Choroid plexus epithelial cell (primary cell): ENCODE measurements around the gene ARID4A.
A peak's percentile ranks its signal among the peaks of the same experiment; 100 is the strongest.

ENCODE experiments used
- DNase-seq: peaks from one replicate; pipeline ENCODE4 v3.0.0-alpha.2; 2010; ENCODE audit warnings: low read depth
- H3K4me3 ChIP-seq: 2 replicates; pipeline ENCODE4 v1.5.1; 2011; ENCODE audit warnings: low read depth, mild to moderate bottlenecking, control low read depth, low read length, moderate library complexity
- TF ChIP-seq, protein P1 (sequence below): conservative IDR thresholded peaks from 2 replicates; pipeline ENCODE4 v1.5.1; 2011; ENCODE audit warnings: low read depth, mild to moderate bottlenecking, control low read depth, inconsistent platforms, low read length, moderate library complexity

Gene ARID4A

DNA sequence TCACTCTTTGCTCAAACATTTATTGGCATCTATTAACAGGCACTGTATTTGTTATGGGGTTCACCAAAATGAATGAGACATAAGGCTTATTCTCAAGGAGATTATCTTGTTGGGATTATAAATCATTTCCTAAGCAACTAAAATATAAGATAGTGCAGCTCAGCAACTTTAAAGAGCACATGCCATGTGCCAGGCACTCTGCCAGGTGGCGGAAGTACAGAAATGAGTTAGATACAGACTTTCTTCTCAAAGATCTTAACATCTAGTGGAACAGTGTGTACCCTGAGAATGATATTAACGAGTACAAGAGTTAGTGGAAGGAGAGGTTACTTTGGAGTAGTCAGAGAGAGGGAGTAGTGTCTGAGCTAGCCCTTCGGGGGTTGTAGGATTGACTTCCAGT, 68.9 kb downstream of the ARID4A start:
- peak; percentile 9 for DNase-seq
- no peak overlapping the region for H3K4me3 ChIP-seq
- TF ChIP-seq, protein P1, sequence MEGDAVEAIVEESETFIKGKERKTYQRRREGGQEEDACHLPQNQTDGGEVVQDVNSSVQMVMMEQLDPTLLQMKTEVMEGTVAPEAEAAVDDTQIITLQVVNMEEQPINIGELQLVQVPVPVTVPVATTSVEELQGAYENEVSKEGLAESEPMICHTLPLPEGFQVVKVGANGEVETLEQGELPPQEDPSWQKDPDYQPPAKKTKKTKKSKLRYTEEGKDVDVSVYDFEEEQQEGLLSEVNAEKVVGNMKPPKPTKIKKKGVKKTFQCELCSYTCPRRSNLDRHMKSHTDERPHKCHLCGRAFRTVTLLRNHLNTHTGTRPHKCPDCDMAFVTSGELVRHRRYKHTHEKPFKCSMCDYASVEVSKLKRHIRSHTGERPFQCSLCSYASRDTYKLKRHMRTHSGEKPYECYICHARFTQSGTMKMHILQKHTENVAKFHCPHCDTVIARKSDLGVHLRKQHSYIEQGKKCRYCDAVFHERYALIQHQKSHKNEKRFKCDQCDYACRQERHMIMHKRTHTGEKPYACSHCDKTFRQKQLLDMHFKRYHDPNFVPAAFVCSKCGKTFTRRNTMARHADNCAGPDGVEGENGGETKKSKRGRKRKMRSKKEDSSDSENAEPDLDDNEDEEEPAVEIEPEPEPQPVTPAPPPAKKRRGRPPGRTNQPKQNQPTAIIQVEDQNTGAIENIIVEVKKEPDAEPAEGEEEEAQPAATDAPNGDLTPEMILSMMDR: no peak

DNA sequence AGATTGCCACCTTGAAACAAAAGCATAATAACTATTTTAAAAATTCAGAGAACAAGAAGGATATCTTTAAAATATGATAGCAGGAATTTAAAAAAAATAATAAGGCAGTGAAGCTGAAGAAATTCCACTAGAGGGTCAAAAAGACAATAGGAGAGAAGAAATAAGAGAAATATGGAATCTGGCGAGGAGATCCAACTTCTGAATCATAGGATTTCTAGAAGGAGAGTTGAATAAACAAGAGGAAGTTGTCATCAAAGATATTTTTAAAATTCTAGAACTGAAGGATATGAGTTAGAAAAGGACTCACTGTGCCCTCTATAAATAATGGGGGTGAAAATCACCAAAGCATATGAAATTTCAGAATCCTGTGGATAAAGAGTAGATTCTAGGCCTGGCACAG, 70.6 kb downstream of the ARID4A start:
- no peak for DNase-seq
- TF ChIP-seq, protein P1: no peak
- no peak overlapping the region for H3K4me3 ChIP-seq

DNA sequence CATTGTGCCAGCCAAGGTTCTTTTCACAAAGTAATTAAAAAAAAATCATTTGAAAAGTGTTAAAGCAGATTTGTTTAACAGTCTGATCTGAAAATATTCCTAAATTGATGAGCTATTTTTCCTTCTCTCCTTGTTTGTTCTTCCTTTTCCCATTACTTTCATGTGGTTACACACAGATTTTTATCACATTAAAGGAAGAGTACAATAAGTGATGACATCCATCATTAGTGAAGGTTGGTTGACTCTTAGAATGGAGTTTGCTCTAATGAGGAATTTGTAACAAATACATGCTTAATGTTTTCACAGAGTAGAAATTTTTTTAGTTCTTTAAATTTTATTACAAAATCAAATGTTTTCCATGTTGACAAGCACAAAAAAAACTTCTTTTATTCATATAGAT, 78.4 kb downstream of the ARID4A start:
- DNase-seq: no peak
- no peak overlapping the region for H3K4me3 ChIP-seq
- TF ChIP-seq, protein P1: no peak

DNA sequence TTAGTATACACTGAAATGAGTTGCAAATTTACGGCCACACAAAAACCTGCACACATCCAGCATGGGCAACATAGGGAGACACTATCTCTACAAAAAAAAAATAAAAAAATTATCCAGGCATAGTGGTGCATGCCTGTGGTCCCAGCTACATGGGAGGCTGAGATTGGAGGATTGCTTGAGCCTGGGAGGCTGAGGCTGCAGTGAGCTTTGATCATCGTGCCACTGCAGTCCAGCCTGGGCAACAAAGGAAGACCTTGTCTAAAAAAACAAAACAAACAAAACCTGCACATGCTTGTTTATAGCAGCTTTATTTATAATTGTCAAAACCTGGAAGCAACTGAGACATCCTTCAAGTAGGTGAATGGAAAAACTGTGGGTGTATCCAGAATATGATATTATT, 92.5 kb downstream of the ARID4A start:
- TF ChIP-seq, protein P1: no peak
- DNase-seq: no peak
- no peak overlapping the region for H3K4me3 ChIP-seq

DNA sequence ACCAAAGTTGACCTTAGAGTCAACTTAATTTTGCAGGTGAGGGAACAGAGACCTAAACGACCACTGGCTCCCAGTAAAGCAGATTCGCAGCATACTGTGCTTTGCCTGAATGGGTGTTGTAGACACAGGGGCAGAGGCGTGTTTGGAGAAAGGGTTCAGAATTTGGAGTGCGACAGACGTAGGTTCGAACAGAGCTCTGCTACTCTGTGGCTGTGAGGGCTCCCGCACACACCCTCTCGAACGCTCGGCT, 97.1 kb downstream of the ARID4A start:
- TF ChIP-seq, protein P1: no peak
- peak overlapping the region; percentile 60 for H3K4me3 ChIP-seq
- no peak for DNase-seq

DNA sequence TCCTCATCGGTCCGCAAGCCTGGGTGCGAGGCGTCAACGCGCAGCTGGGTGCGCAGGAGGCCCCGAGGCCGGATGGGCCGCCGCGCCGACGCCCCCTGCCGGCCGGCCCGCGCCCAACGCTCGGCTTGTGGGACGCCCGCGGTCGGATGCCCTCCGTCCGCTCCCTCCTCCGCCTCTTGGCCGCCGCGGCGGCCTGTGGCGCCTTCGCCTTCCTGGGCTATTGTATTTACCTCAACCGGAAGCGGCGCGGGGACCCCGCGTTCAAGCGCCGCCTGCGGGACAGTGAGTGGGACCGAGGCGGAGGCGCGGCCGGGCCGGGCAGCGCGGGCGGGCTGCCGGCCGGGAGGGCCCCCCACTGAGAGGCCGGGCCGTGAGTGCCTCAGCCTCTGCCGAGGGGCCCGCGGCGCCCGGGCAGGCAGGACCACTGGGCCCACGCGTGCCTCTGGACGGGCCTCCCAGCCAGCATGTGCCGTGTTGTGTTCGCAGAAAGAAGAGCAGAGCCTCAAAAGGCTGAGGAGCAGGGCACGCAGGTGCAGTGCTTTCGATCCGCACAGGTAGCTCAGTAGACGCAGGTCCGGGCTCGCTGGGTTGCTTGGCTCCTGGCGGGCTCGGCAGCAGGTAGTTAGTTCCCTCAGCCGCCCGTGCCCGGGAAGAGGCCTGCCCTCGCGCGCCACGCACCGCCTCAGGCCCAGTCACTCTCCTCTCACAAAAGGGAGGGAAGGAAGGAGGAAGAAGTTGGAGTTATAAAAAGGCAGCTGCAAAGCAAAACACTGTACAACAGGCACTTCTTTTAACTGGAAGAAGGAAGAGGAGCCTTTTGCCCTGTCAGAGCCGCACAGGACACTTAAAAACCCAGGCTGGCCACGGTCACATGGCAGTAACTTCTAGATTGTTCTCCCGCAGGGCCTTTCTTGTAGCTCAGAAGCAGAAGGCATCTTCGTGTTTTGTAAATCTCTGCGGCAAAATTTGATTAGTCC, 97.7 kb downstream of the ARID4A start, which contains the start of gene TOMM20L:
Gene TOMM20L (plus strand): TSS at position 119 of the 977 bp plus-strand sequence. CDS start 28 bp downstream, at position 147.
- peak within 1 kb of the TSS; percentile 60 for H3K4me3 ChIP-seq
- TF ChIP-seq, protein P1: no peak
- DNase-seq: peak; percentile 55

DNA sequence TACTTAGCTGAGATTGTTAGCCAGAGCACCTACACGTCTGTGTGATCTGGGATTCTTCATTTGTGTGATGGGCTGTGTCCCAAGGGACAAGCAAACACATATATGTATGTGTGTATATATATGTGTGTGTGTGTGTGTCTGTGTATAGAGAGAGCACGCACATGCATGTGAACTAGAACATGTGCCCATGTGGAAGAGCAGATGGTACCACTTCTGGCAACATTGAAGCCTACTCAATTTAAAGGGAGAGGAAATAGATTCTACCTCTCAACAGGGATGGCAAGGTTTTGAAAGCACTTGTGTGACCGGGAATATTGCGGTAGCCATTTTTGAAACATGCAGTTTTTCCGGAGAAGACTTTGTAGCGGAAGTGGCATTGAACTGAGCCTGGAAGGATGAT, 98.8 kb downstream of the ARID4A start:
- TF ChIP-seq, protein P1: no peak
- no peak overlapping the region for H3K4me3 ChIP-seq
- DNase-seq: no peak
